K562 (cell line): Measurements from ENCODE around the gene ZBTB8A. TPM values are rescaled to one million over a fixed set of nuclear protein-coding genes. Genes with fewer than 3 reads are reported as not detected.

Experiments
- ARID3A ChIP-seq: IDR thresholded peaks from 2 replicates; pipeline ENCODE4 v1.6.1; 2012; ENCODE audit warnings: low read depth, low read length, improper control_type of control experiment, borderline replicate concordance
- CC2D1A ChIP-seq: fragments of 450-650 bp; IDR thresholded peaks from 2 replicates; pipeline ENCODE4 v1.6.1; 2017; ENCODE audit warnings: mild to moderate bottlenecking
- EWSR1 ChIP-seq: fragments of 450-650 bp; IDR thresholded peaks from 2 replicates; pipeline ENCODE4 v1.6.1; 2018; ENCODE audit warnings: borderline replicate concordance, mild to moderate bottlenecking, low read depth, moderate library complexity; ENCODE audit not compliant: partially characterized antibody
- ILF3 ChIP-seq: fragments of 450-650 bp; IDR thresholded peaks from 2 replicates; pipeline ENCODE4 v1.6.1; 2018; ENCODE audit warnings: antibody characterized with exemption, mild to moderate bottlenecking, moderate library complexity, borderline replicate concordance
- JUNB ChIP-seq: fragments of 450-650 bp; formaldehyde crosslinking; conservative IDR thresholded peaks from 2 replicates; pipeline ENCODE4 v1.4.0; 2020; ENCODE audit warnings: mild to moderate bottlenecking
- KDM1A ChIP-seq, 2 experiments: fragments of 450-650 bp; IDR thresholded peaks; 2 replicates each; pipeline ENCODE4 v1.6.1; 2016; ENCODE audit warnings: mild to moderate bottlenecking in 2 of 2
- L3MBTL2 ChIP-seq: fragments of 450-650 bp; IDR thresholded peaks from 2 replicates; pipeline ENCODE4 v1.6.1; 2016; ENCODE audit warnings: mild to moderate bottlenecking, moderate library complexity
- MCM3 ChIP-seq: fragments of 450-650 bp; IDR thresholded peaks from 2 replicates; pipeline ENCODE4 v1.6.1; 2016
- PURB ChIP-seq: sonication (generic); formaldehyde crosslinking; IDR thresholded peaks from 2 replicates; pipeline ENCODE4 v1.9.0; 2021; ENCODE audit warnings: low read depth, mild to moderate bottlenecking, missing genetic modification reagents
- SMARCA4 ChIP-seq: fragments of 450-650 bp; IDR thresholded peaks from 2 replicates; pipeline ENCODE4 v1.6.1; 2016
- U2AF2 ChIP-seq: fragments of 200-400 bp; formaldehyde crosslinking; optimal IDR thresholded peaks from 2 replicates; pipeline ENCODE3; 2017; ENCODE audit warnings: low read depth, mild to moderate bottlenecking, low read length
- ZFP1 ChIP-seq: fragments of 450-650 bp; formaldehyde crosslinking; IDR thresholded peaks from 2 replicates; pipeline ENCODE4 v1.4.0; 2020; ENCODE audit warnings: mild to moderate bottlenecking, mixed read lengths
- ZNF586 ChIP-seq: fragments of 450-650 bp; formaldehyde crosslinking; conservative IDR thresholded peaks from 2 replicates; pipeline ENCODE4 v1.4.0; 2020; ENCODE audit warnings: mild to moderate bottlenecking, moderate library complexity
- ZNF609 ChIP-seq: sonication (generic); formaldehyde crosslinking; IDR thresholded peaks from 2 replicates; pipeline ENCODE4 v1.8.1; 2023; ENCODE audit warnings: missing genetic modification reagents, mild to moderate bottlenecking, borderline replicate concordance
- ZNF707 ChIP-seq: fragments of 250-450 bp; sonication (Bioruptor Pico); conservative IDR thresholded peaks from 2 replicates; pipeline ENCODE4 v1.8.0; 2022; ENCODE audit warnings: inconsistent platforms, mild to moderate bottlenecking, moderate library complexity
- polyA plus RNA-seq, 8 experiments: library from polyadenylated mRNA; depleted of rRNA in 4 of 8; stranded (reverse) in 5 of 8; unstranded in 3 of 8; fragments of >200 nt; fragmentation: Nextera tagmentation in 2 of 8; fragmentation: Illumina TruSeq in 1 of 8; extraction: Ambion mirVana in 2 of 8; extraction: Trizol in 1 of 8; gene quantifications; 2 replicates each; pipeline versions ENCODE4 v1.2.1 to v1.2.3, GENCODE V29; 2011 to 2014; ENCODE audit warnings: inconsistent platforms in 1 of 8, missing spikeins in 1 of 8
- total RNA-seq, 7 experiments: library from RNA; depleted of rRNA in 6 of 7; stranded (reverse); fragments of >200 nt in 6 of 7; fragmentation: Illumina TruSeq in 2 of 7; extraction: Trizol in 2 of 7; gene quantifications; 2 replicates each; pipeline versions ENCODE4 v1.2.1 to v1.2.3, GENCODE V29; 2011 to 2021; ENCODE audit warnings: low replicate concordance in 1 of 7
- TF ChIP-seq, protein P1 (sequence below): sonication (generic); formaldehyde crosslinking; IDR thresholded peaks from 2 replicates; pipeline ENCODE4 v1.8.0; 2022; ENCODE audit warnings: mild to moderate bottlenecking, missing genetic modification reagents, borderline replicate concordance
- TF ChIP-seq, protein P2 (sequence below): fragments of 450-650 bp; IDR thresholded peaks from 2 replicates; pipeline ENCODE4 v1.6.1; 2016; ENCODE audit warnings: low read depth, mild to moderate bottlenecking, moderate library complexity
- TF ChIP-seq, protein P3 (sequence below): fragments of 450-650 bp; formaldehyde crosslinking; IDR thresholded peaks from 2 replicates; pipeline ENCODE4 v1.4.0; 2022; ENCODE audit warnings: missing genetic modification characterization

The ZBTB8A gene
- total and polyA plus RNA-seq, 9 of the 15 experiments (the other 6 are each of a cell fraction or from before 2014, with no cell fraction given), result 0.01 to 0.64 (median 0.09) TPM

DNA sequence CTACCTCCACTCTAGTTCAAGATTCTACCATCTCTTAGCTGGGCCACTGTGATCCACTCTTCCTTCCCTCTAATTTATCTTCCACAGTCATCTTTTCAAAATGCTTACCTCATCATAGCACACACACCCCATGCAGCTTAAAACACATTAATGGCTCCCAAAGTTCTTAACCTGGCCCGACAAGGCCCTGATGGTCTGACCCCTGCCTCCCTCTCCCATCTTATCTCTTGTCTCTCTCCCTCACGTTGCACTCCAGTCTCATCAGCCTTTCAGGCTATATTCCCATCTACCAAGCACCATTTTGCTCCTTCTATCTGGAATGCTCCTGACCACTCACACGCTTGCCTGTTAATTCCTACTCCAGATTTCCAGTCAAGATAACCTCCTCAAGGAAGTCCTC is 2.5 kb upstream of the ZBTB8A start (continued):
- TF ChIP-seq, protein P1, sequence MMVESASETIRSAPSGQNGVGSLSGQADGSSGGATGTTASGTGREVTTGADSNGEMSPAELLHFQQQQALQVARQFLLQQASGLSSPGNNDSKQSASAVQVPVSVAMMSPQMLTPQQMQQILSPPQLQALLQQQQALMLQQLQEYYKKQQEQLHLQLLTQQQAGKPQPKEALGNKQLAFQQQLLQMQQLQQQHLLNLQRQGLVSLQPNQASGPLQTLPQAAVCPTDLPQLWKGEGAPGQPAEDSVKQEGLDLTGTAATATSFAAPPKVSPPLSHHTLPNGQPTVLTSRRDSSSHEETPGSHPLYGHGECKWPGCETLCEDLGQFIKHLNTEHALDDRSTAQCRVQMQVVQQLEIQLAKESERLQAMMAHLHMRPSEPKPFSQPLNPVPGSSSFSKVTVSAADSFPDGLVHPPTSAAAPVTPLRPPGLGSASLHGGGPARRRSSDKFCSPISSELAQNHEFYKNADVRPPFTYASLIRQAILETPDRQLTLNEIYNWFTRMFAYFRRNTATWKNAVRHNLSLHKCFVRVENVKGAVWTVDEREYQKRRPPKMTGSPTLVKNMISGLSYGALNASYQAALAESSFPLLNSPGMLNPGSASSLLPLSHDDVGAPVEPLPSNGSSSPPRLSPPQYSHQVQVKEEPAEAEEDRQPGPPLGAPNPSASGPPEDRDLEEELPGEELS (CRISPR knock-in tag), result no peak
- TF ChIP-seq L3MBTL2 (no peak), KDM1A (IDR thresholded peaks at IDR 0.05) (peak; percentile 35 to 46; a peak in 3 of 4 replicates), U2AF2 (no peak), MCM3 (no peak), ZNF707 (CRISPR knock-in tag) (no peak), SMARCA4 (peak; percentile 77; the same call in 1 of the 2 replicates), ARID3A (no peak), PURB (CRISPR knock-in tag) (no peak), ZFP1 (CRISPR knock-in tag) (no peak), ZNF609 (CRISPR knock-in tag) (no peak), CC2D1A (no peak), ILF3 (no peak), ZNF586 (CRISPR knock-in tag) (no peak), JUNB (CRISPR knock-in tag) (no peak), EWSR1 (no peak)
- TF ChIP-seq, protein P2, sequence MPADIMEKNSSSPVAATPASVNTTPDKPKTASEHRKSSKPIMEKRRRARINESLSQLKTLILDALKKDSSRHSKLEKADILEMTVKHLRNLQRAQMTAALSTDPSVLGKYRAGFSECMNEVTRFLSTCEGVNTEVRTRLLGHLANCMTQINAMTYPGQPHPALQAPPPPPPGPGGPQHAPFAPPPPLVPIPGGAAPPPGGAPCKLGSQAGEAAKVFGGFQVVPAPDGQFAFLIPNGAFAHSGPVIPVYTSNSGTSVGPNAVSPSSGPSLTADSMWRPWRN, result peak; percentile 79
- TF ChIP-seq, protein P3, sequence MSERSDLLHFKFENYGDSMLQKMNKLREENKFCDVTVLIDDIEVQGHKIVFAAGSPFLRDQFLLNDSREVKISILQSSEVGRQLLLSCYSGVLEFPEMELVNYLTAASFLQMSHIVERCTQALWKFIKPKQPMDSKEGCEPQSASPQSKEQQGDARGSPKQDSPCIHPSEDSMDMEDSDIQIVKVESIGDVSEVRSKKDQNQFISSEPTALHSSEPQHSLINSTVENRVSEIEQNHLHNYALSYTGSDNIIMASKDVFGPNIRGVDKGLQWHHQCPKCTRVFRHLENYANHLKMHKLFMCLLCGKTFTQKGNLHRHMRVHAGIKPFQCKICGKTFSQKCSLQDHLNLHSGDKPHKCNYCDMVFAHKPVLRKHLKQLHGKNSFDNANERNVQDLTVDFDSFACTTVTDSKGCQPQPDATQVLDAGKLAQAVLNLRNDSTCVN (CRISPR knock-in tag), result peak; percentile 72; the same call in 1 of the 2 replicates
